ENCODE data around the gene THRB. TPM values are rescaled to one million over a fixed set of nuclear protein-coding genes. Genes with fewer than 3 reads are reported as not detected.

THRB gene
- total and polyA plus RNA-seq, 2 donors (not counting 3 experiments of a cell fraction or from before 2014, with no cell fraction given) = 0.06 TPM; not detected in 1

DNA sequence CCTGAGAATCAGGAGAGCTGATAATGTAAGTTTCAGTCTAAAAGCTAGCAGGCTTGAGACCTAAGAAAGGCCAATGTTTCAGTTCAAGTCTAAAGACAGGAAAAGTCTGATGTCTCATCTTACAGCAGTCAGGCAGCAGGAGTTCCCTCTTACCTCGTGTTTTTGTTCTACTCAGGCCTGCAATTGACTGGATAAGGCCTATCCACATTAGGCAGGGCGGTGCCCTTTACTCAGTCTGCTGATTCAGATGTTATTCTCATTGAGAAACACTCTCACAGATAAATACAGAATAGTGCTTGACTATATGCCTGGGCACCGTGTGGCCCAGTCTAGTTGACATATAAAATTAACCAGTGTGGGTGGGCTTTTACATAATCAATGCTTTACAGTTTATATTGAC is 427.2 kb downstream of the THRB start:
- dilution Hi-C loops (cut with MboI; ENCODE audit: extremely low pct_ligation_motif_present, low sequenced_read_pairs) (no loop called here), intact Hi-C loops (cut with micrococcal nuclease) (no loop called here)
- Histone ChIP-seq H3K27ac (ENCODE audit: insufficient read depth, low read depth, low read length) (no peak overlapping the region), H3K27me3 (ENCODE audit: control insufficient read depth in 2 of 2, insufficient read depth in 2 of 2, low read length in 2 of 2) (no peaks in the 10 kb centered on the region), H3K9ac (replicated peaks; ENCODE audit: extremely low read depth, insufficient read depth, low read length) (no peak overlapping the region), H4K20me1 (replicated peaks; ENCODE audit: control insufficient read depth, extremely low read depth, insufficient read depth, low read length) (no peaks in the 10 kb centered on the region), H3K4me3 (replicated peaks in 1 of 3; ENCODE audit: insufficient read depth in 1 of 3, low read depth in 1 of 3, low read length in 3 of 3) (no peak overlapping the region), H3K9me1 (replicated peaks; ENCODE audit: control insufficient read depth, extremely low read depth, insufficient read depth, low read length) (no peaks in the 10 kb centered on the region), H3K9me3 (replicated peaks; ENCODE audit: control insufficient read depth, insufficient read depth, low read length) (no peaks in the 10 kb centered on the region), H3K4me2 (ENCODE audit: insufficient read depth, low read length) (no peak overlapping the region), H3K79me2 (ENCODE audit: control insufficient read depth, insufficient read depth, low read length) (no peaks in the 10 kb centered on the region), H3K36me3 (ENCODE audit: control insufficient read depth in 2 of 2, extremely low read depth in 1 of 2, insufficient read depth in 2 of 2, low read length in 2 of 2) (no peaks in the 10 kb centered on the region), H3K4me1 (ENCODE audit: control insufficient read depth, extremely low read depth, insufficient read depth, low read length) (no peaks in the 10 kb centered on the region), H2AFZ (ENCODE audit: low read depth, low read length) (no peak overlapping the region)
- CTCF ChIA-PET = no interaction called here
- no TSS peak for BruUV-seq (replicated peaks)
- FAIRE-seq (no peak), DNase-seq (ENCODE audit: low read depth, low spot score) (no peak)
- TF ChIP-seq EZH2 (IDR thresholded peaks at IDR 0.05; ENCODE audit: borderline replicate concordance, low read depth, low read length, severe bottlenecking) = no peak
- TF ChIP-seq POLR2A (IDR thresholded peaks at IDR 0.05; ENCODE audit: low read depth, low read length) = no peak
- no peak for TF ChIP-seq MYC (IDR thresholded peaks at IDR 0.05; ENCODE audit: low read depth, low read length)
- no peak for TF ChIP-seq FOS (IDR thresholded peaks at IDR 0.05; ENCODE audit: borderline replicate concordance, insufficient read depth, low read length)
- TF ChIP-seq, protein P1, sequence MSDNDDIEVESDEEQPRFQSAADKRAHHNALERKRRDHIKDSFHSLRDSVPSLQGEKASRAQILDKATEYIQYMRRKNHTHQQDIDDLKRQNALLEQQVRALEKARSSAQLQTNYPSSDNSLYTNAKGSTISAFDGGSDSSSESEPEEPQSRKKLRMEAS (IDR thresholded peaks at IDR 0.05; ENCODE audit: insufficient read depth, insufficient read length) = no peak
- no peak for TF ChIP-seq GATA2 (IDR thresholded peaks at IDR 0.05; ENCODE audit: insufficient read depth, insufficient read length, low read depth, low read length)
- TF ChIP-seq CTCF (IDR thresholded peaks at IDR 0.05; ENCODE audit: extremely low read depth in 1 of 2, insufficient read depth in 1 of 2, low read depth in 1 of 2, low read length in 2 of 2) = no peak
- TF ChIP-seq POLR2AphosphoS5 (IDR thresholded peaks at IDR 0.05; ENCODE audit: insufficient read depth, low read depth, low read length) = no peak
- TF ChIP-seq JUN (IDR thresholded peaks at IDR 0.05; ENCODE audit: borderline replicate concordance, insufficient read depth, insufficient read length, low read depth) = no peak
- POLR2A ChIA-PET = no interaction called here

MicroRNAs within 50 kb of the gene (microRNA counts, 767-probe panel; counts per million panel counts)
- 723 counts per million, percentile 96 among the panel's probes with 10 or more counts for microRNA hsa-miR-4792

Small RNA genes lying within 50 kb of the gene (microRNA-seq; reads per million reads assigned to microRNA genes)
- gene MIR4792 (ENCODE audit: borderline number of aligned reads, borderline replicate concordance) = not detected

Small RNA genes lying within 50 kb of the gene (small RNA-seq; reads per million reads assigned to genes)
- gene MIR4792 (ENCODE audit: insufficient read depth, insufficient read length, low read depth, low replicate concordance) = not detected

Measured in endothelial cell of umbilical vein (primary cell).